HG02885 (cell line): ENCODE results near the gene TFAP2A.

Experiments used
- ATAC-seq: cut with Tn5 transposase; IDR thresholded peaks from one replicate; pipeline ENCODE4 v1.9.1; 2021; ENCODE audit warnings: mild to moderate bottlenecking; ENCODE audit not compliant: unreplicated experiment, poor library complexity

TFAP2A gene

GRCh38 chr6:10402648-10403311 is 12.1 kb downstream of the TFAP2A start:
- no peak for ATAC-seq

GRCh38 chr6:10401632-10402223 is 13.1 kb downstream of the TFAP2A start:
- ATAC-seq: no peak

- ATAC-seq: no peak
Measured at GRCh38 chr6:10401004-10401536, 13.8 kb downstream of the TFAP2A start.

- no peak for ATAC-seq
Measured at GRCh38 chr6:10400330-10400729, 14.5 kb downstream of the TFAP2A start.

- ATAC-seq: no peak
Measured at GRCh38 chr6:10399451-10399850, 15.4 kb downstream of the TFAP2A start.

- no peak for ATAC-seq
Measured at GRCh38 chr6:10398446-10399218, 16.2 kb downstream of the TFAP2A start.

- ATAC-seq: no peak
Measured at GRCh38 chr6:10397756-10398445, 17.0 kb downstream of the TFAP2A start.

GRCh38 chr6:10396785-10397184 is 18.1 kb downstream of the TFAP2A start:
- ATAC-seq: no peak

GRCh38 chr6:10395704-10396546 is 18.9 kb downstream of the TFAP2A start:
- no peak for ATAC-seq

GRCh38 chr6:10395171-10395703 is 19.6 kb downstream of the TFAP2A start:
- no peak for ATAC-seq

- no peak for ATAC-seq
Measured at GRCh38 chr6:10393544-10394225, 21.2 kb downstream of the TFAP2A start.

- ATAC-seq: no peak
Measured at GRCh38 chr6:10391799-10392198, 23.1 kb downstream of the TFAP2A start.

- no peak for ATAC-seq
Measured at GRCh38 chr6:10391299-10391630, 23.6 kb downstream of the TFAP2A start.

- ATAC-seq: no peak
Measured at GRCh38 chr6:10390495-10391298, 24.2 kb downstream of the TFAP2A start.

- no peak for ATAC-seq
Measured at GRCh38 chr6:10389739-10390494, 25.0 kb downstream of the TFAP2A start.

- ATAC-seq: no peak
Measured at GRCh38 chr6:10386756-10387654, 27.9 kb downstream of the TFAP2A start.

GRCh38 chr6:10386220-10386619 is 28.7 kb downstream of the TFAP2A start:
- ATAC-seq: no peak
